ENCODE data around the gene RAC3.

Gene RAC3

GRCh38 chr17:82059272-82060000 is 28.0 kb downstream of the RAC3 start:
- no peak for DNase-seq (ENCODE audit: low spot score)
- in situ Hi-C loops (cut with MboI; ENCODE audit: low sequenced_read_pairs, unreplicated experiment), result no loop called here
- TF ChIP-seq CTCF (IDR thresholded peaks at IDR 0.05; ENCODE audit: borderline replicate concordance, control extremely low read depth, extremely low read depth, insufficient read depth, missing control alignments), result no peak

GRCh38 chr17:82060001-82060380 is 28.5 kb downstream of the RAC3 start:
- TF ChIP-seq CTCF (IDR thresholded peaks at IDR 0.05; ENCODE audit: borderline replicate concordance, control extremely low read depth, extremely low read depth, insufficient read depth, missing control alignments), result no peak
- no peak for DNase-seq (ENCODE audit: low spot score)
- in situ Hi-C loops (cut with MboI; ENCODE audit: low sequenced_read_pairs, unreplicated experiment), result no loop called here

GRCh38 chr17:82060614-82061013 is 29.1 kb downstream of the RAC3 start:
- no peak for DNase-seq (ENCODE audit: low spot score)
- no peak for TF ChIP-seq CTCF (IDR thresholded peaks at IDR 0.05; ENCODE audit: borderline replicate concordance, control extremely low read depth, extremely low read depth, insufficient read depth, missing control alignments)
- in situ Hi-C loops (cut with MboI; ENCODE audit: low sequenced_read_pairs, unreplicated experiment), result no loop called here

GRCh38 chr17:82061047-82061925 is 29.8 kb downstream of the RAC3 start:
- TF ChIP-seq CTCF (IDR thresholded peaks at IDR 0.05; ENCODE audit: borderline replicate concordance, control extremely low read depth, extremely low read depth, insufficient read depth, missing control alignments), result no peak
- in situ Hi-C loops (cut with MboI; ENCODE audit: low sequenced_read_pairs, unreplicated experiment), result no loop called here
- DNase-seq (ENCODE audit: low spot score), result no peak

- no peak for DNase-seq (ENCODE audit: low spot score)
- TF ChIP-seq CTCF (IDR thresholded peaks at IDR 0.05; ENCODE audit: borderline replicate concordance, control extremely low read depth, extremely low read depth, insufficient read depth, missing control alignments), result no peak
- in situ Hi-C loops (cut with MboI; ENCODE audit: low sequenced_read_pairs, unreplicated experiment), result no loop called here
Measured at GRCh38 chr17:82062076-82062983, 30.9 kb downstream of the RAC3 start.

GRCh38 chr17:82062984-82063368 is 31.5 kb downstream of the RAC3 start:
- TF ChIP-seq CTCF (IDR thresholded peaks at IDR 0.05; ENCODE audit: borderline replicate concordance, control extremely low read depth, extremely low read depth, insufficient read depth, missing control alignments), result no peak
- in situ Hi-C loops (cut with MboI; ENCODE audit: low sequenced_read_pairs, unreplicated experiment), result no loop called here
- DNase-seq (ENCODE audit: low spot score), result no peak

All from GM13976 (cell line).